ENCODE data around the gene ANKRD44.

ANKRD44 gene

GRCh38 chr2:197076652-197077051 is 233.9 kb downstream of the ANKRD44 start:
- Histone ChIP-seq H3K4me2 (ENCODE audit: low read length) (no peak overlapping the region), H3K79me2 (ENCODE audit: insufficient read depth, low read length) (no peaks in the 10 kb centered on the region), H3K36me3 (ENCODE audit: insufficient read depth, low read length) (peaks cover 46% of the 10 kb centered on the region), H3K9ac (ENCODE audit: low read length) (no peak overlapping the region), H3K4me1 (ENCODE audit: insufficient read depth, low read length, severe bottlenecking) (no peaks in the 10 kb centered on the region), H3F3A (ENCODE audit: insufficient read depth, low read length) (no peaks in the 10 kb centered on the region), H3K9me2 (ENCODE audit: low read depth, low read length) (no peaks in the 10 kb centered on the region), H3K4me3 (ENCODE audit: low read depth, low read length, poor library complexity, severe bottlenecking) (no peak overlapping the region), H3K27ac (ENCODE audit: low read depth, low read length, poor library complexity, severe bottlenecking) (no peak overlapping the region), H4K20me1 (ENCODE audit: insufficient read depth, low read length) (no peaks in the 10 kb centered on the region), H2AFZ (ENCODE audit: low read length) (no peak overlapping the region), H3K27me3 (ENCODE audit: insufficient read depth, low read length) (no peaks in the 10 kb centered on the region), H3K9me3 (ENCODE audit: low read length) (no peaks in the 10 kb centered on the region)
- TF ChIP-seq EZH2 (IDR thresholded peaks at IDR 0.05; ENCODE audit: borderline replicate concordance, low read length) = no peak
- TF ChIP-seq, protein P1, sequence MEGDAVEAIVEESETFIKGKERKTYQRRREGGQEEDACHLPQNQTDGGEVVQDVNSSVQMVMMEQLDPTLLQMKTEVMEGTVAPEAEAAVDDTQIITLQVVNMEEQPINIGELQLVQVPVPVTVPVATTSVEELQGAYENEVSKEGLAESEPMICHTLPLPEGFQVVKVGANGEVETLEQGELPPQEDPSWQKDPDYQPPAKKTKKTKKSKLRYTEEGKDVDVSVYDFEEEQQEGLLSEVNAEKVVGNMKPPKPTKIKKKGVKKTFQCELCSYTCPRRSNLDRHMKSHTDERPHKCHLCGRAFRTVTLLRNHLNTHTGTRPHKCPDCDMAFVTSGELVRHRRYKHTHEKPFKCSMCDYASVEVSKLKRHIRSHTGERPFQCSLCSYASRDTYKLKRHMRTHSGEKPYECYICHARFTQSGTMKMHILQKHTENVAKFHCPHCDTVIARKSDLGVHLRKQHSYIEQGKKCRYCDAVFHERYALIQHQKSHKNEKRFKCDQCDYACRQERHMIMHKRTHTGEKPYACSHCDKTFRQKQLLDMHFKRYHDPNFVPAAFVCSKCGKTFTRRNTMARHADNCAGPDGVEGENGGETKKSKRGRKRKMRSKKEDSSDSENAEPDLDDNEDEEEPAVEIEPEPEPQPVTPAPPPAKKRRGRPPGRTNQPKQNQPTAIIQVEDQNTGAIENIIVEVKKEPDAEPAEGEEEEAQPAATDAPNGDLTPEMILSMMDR (IDR thresholded peaks at IDR 0.05; ENCODE audit: low read length) = no peak

DNA sequence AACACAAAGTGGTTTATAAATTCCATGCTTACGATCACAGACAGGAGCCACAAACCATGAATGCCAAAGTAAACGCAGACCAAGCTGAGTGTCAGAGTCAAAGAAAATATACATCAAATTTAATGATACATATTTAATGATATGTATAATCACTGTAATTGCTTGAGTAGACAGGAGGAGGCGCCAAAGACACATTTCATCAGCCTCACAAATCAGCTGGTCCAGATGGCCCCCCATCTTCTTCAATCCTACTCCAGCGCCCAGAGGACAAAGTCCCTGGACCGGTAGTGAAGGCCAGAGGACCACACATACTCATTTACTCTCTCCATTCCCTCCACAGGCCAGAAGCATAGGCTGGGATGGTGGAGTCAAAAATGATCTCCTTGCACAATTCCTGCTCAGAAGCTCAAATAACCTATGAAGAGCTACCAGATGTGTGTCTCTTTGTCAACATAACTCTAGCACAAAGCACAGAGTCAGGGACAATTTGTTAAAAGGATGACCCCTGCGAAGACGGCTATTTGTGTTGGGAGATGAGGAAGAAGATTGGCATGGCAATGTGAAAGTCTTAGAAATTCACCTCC is 234.7 kb downstream of the ANKRD44 start:
- Histone ChIP-seq H3K9me2 (ENCODE audit: low read depth, low read length) (no peaks in the 10 kb centered on the region), H3K4me3 (ENCODE audit: low read depth, low read length, poor library complexity, severe bottlenecking) (no peak overlapping the region), H3K79me2 (ENCODE audit: insufficient read depth, low read length) (no peaks in the 10 kb centered on the region), H3K4me2 (ENCODE audit: low read length) (no peak overlapping the region), H3F3A (ENCODE audit: insufficient read depth, low read length) (no peaks in the 10 kb centered on the region), H3K9ac (ENCODE audit: low read length) (no peak overlapping the region), H3K9me3 (ENCODE audit: low read length) (no peaks in the 10 kb centered on the region), H3K27me3 (ENCODE audit: insufficient read depth, low read length) (no peaks in the 10 kb centered on the region), H3K27ac (ENCODE audit: low read depth, low read length, poor library complexity, severe bottlenecking) (no peak overlapping the region), H3K4me1 (ENCODE audit: insufficient read depth, low read length, severe bottlenecking) (no peaks in the 10 kb centered on the region), H4K20me1 (ENCODE audit: insufficient read depth, low read length) (no peaks in the 10 kb centered on the region), H3K36me3 (ENCODE audit: insufficient read depth, low read length) (peaks cover 39% of the 10 kb centered on the region), H2AFZ (ENCODE audit: low read length) (no peak overlapping the region)
- TF ChIP-seq EZH2 (IDR thresholded peaks at IDR 0.05; ENCODE audit: borderline replicate concordance, low read length) = no peak
- TF ChIP-seq, protein P1 (IDR thresholded peaks at IDR 0.05; ENCODE audit: low read length) = peak; percentile 66

GRCh38 chr2:197075281-197075680 is 235.3 kb downstream of the ANKRD44 start:
- Histone ChIP-seq H2AFZ (ENCODE audit: low read length) (no peak overlapping the region), H3K4me2 (ENCODE audit: low read length) (no peak overlapping the region), H3K27ac (ENCODE audit: low read depth, low read length, poor library complexity, severe bottlenecking) (no peak overlapping the region), H3K4me3 (ENCODE audit: low read depth, low read length, poor library complexity, severe bottlenecking) (no peak overlapping the region), H3K4me1 (ENCODE audit: insufficient read depth, low read length, severe bottlenecking) (no peaks in the 10 kb centered on the region), H3K36me3 (ENCODE audit: insufficient read depth, low read length) (peaks cover 35% of the 10 kb centered on the region), H3K27me3 (ENCODE audit: insufficient read depth, low read length) (no peaks in the 10 kb centered on the region), H3F3A (ENCODE audit: insufficient read depth, low read length) (no peaks in the 10 kb centered on the region), H3K9me3 (ENCODE audit: low read length) (no peaks in the 10 kb centered on the region), H3K79me2 (ENCODE audit: insufficient read depth, low read length) (no peaks in the 10 kb centered on the region), H3K9ac (ENCODE audit: low read length) (no peak overlapping the region), H4K20me1 (ENCODE audit: insufficient read depth, low read length) (no peaks in the 10 kb centered on the region), H3K9me2 (ENCODE audit: low read depth, low read length) (no peaks in the 10 kb centered on the region)
- TF ChIP-seq EZH2 (IDR thresholded peaks at IDR 0.05; ENCODE audit: borderline replicate concordance, low read length) = no peak
- TF ChIP-seq, protein P1 (IDR thresholded peaks at IDR 0.05; ENCODE audit: low read length) = no peak
